Fibroblast of the aortic adventitia (primary cell): ENCODE measurements around the gene POTEE. TPM values are rescaled to one million over a fixed set of nuclear protein-coding genes. Genes with fewer than 3 reads are reported as not detected.
"Not testable (repeated sequence)": the region's sequence is repeated elsewhere in the genome, so short reads cannot be mapped to it uniquely, and the experiment has no call there.

Source experiments
- DNase-seq: peaks from one replicate; pipeline ENCODE4 v3.0.0-alpha.2; 2010; ENCODE audit warnings: low read depth
- H3K4me3 ChIP-seq: 2 replicates; pipeline ENCODE4 v1.5.1; 2011; ENCODE audit warnings: low read depth, mild to moderate bottlenecking, control low read depth, low read length, moderate library complexity
- total RNA-seq: library from RNA; depleted of rRNA; stranded (reverse); fragments of >200 nt; gene quantifications from 2 replicates; pipeline ENCODE4 v1.2.3, GENCODE V29; 2012; ENCODE audit warnings: low replicate concordance
- TF ChIP-seq, protein P1 (sequence below): IDR thresholded peaks from 2 replicates; pipeline ENCODE4 v1.5.1; 2011; ENCODE audit warnings: mild to moderate bottlenecking, low read length, control low read depth, inconsistent platforms; ENCODE audit not compliant: insufficient read depth

POTEE gene
- total RNA-seq = not detected in 2 replicates

GRCh38 chr2:131209030-131209772, at the start of gene POTEE:
POTEE (plus strand) TSS chr2:131209536; CDS start chr2:131218403, 8,867 bp downstream.
- not testable (repeated sequence) for H3K4me3 ChIP-seq, DNase-seq

DNA sequence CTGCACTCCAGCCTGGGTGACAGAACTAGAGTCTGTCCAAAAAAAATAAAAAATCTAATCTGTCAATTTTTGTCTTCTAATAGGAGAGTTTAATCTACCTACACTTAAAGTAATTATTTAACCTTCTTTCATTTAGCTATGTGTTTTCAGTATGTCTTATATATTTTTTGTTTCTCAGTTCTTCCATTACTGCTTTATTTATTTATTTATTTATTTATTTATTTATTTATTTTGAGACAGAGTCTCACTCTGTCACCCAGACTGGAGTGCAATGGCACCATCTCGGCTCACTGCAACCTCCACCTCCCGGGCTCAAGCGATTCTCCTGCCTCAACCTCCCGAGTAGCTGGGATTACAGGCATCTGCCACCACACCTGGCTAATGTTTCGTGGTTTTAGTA, 43.8 kb upstream of the POTEE start:
- H3K4me3 ChIP-seq, DNase-seq: not testable (repeated sequence)

- DNase-seq = no peak
- TF ChIP-seq, protein P1, sequence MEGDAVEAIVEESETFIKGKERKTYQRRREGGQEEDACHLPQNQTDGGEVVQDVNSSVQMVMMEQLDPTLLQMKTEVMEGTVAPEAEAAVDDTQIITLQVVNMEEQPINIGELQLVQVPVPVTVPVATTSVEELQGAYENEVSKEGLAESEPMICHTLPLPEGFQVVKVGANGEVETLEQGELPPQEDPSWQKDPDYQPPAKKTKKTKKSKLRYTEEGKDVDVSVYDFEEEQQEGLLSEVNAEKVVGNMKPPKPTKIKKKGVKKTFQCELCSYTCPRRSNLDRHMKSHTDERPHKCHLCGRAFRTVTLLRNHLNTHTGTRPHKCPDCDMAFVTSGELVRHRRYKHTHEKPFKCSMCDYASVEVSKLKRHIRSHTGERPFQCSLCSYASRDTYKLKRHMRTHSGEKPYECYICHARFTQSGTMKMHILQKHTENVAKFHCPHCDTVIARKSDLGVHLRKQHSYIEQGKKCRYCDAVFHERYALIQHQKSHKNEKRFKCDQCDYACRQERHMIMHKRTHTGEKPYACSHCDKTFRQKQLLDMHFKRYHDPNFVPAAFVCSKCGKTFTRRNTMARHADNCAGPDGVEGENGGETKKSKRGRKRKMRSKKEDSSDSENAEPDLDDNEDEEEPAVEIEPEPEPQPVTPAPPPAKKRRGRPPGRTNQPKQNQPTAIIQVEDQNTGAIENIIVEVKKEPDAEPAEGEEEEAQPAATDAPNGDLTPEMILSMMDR = no peak
- H3K4me3 ChIP-seq = no peak overlapping the region
Measured at GRCh38 chr2:131168538-131168937, 40.8 kb upstream of the POTEE start.

GRCh38 chr2:131178050-131178449, 31.3 kb upstream of the POTEE start:
- not testable (repeated sequence) for H3K4me3 ChIP-seq, DNase-seq

DNA sequence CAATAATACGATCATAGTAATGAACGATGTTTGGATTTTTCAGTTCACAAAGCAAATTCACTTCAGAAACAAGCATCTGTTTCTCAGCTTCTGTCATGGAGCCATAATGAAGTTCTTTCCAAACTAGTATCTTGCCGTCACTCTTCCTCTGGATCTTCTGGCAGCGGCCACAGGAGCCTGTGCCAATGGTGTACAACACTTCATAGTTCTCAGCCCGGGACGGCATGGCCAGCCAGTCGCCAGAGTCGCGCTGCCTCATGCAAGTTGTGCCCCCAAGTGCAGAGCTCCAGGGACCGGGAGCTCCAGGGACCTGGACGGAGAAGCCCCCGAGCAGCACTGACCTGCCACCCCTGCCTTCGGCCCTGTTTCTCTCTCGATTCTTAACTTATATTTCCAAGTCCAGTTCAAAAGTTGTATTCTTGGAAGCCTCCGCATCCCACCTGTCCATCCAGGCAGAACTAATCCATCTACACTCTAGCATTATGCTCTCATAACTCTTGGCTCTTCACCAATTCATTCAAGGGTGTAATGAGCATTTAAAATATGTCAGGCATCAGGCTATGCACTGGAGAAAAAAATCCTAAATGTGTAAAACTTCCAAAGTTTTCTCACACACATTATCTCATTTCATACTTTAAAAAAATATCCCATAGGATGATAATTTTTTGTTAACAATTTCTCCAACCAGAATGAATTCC, 30.5 kb upstream of the POTEE start:
- H3K4me3 ChIP-seq = not testable (repeated sequence)
- peak; percentile 23 for DNase-seq

DNA sequence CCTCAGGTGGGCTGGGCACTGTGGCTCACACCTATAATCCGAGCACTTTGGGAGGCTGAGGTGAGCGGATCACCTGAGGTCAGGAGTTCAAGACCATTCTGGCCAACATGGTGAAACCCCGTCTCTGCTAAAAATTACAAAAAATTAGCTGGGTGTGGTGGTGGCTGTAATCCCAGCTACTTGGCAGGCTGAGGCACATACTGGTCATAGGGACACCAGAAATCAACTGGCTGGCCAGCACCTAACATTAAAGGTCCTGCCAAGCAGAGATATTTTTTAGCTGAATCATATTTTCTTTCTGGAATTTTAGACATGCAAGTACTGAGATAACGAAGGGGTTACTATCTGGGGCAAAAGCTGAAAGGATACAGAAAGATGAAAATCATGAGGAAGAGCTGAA, 27.9 kb upstream of the POTEE start:
- H3K4me3 ChIP-seq = not testable (repeated sequence)
- peak; percentile 76 for DNase-seq

DNA sequence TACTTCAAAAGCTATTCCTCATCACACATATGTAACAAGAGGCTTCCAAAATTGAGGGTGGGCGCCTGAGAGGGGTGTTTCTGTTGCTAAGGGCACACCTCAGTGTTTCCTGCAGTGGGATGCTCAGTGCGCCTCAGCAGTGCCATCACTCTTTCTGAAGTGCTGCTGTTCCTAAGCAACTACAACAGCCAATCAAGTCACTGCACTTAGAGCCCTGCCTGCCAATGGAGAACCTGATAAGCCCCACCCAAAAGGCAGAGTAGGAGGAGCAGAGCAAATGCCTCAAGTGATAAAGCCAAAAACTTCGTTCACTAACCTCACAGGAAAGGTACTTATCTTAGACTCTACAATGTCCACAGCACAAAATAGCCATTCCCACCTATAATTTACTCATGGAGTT, 15.9 kb upstream of the POTEE start:
- DNase-seq, H3K4me3 ChIP-seq: not testable (repeated sequence)

DNA sequence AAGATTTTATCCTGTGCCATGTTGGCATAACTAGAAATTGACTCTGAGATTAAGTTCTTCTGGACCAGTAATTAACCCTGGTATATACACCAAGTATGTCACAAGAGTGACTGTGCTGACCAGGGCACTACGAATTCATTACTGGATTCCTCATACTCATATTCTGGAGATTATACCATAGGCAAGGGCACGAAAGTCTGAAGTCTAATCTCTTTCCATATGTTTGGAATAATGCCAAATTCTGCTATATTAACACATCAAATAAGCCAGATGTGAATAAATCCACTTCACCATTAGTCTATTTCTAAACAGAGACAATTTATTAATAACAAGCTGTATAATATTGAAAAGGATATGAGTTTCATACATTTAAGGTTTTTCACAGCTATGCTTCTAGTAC, 13.2 kb upstream of the POTEE start:
- not testable (repeated sequence) for H3K4me3 ChIP-seq, DNase-seq

GRCh38 chr2:131201098-131201497, 8.2 kb upstream of the POTEE start:
- TF ChIP-seq, protein P1 = no peak
- no peak for DNase-seq
- H3K4me3 ChIP-seq = no peak overlapping the region

DNA sequence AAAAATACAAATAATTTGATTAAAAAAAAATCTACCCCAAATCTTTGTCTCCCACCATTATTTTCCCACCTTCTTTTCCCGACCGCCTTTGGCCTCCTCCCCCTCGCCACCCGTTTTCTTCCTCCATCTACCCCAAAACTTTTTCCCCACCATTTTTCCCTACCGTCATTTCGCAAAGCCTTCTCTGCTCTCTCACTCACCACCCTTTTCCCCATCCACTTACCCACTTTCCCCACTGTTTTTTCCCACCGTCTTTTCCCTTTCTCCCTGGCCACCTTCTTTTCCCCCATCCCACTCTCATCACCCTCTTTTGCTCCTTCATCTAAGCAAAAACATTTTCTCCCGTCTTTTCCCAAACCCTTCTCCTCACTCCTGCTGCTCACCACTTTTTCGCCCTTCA, 1.5 kb upstream of the POTEE start:
- DNase-seq, H3K4me3 ChIP-seq: not testable (repeated sequence)

- not testable (repeated sequence) for DNase-seq, H3K4me3 ChIP-seq
Measured at GRCh38 chr2:131209773-131210104, 403 bp downstream of the POTEE start.

DNA sequence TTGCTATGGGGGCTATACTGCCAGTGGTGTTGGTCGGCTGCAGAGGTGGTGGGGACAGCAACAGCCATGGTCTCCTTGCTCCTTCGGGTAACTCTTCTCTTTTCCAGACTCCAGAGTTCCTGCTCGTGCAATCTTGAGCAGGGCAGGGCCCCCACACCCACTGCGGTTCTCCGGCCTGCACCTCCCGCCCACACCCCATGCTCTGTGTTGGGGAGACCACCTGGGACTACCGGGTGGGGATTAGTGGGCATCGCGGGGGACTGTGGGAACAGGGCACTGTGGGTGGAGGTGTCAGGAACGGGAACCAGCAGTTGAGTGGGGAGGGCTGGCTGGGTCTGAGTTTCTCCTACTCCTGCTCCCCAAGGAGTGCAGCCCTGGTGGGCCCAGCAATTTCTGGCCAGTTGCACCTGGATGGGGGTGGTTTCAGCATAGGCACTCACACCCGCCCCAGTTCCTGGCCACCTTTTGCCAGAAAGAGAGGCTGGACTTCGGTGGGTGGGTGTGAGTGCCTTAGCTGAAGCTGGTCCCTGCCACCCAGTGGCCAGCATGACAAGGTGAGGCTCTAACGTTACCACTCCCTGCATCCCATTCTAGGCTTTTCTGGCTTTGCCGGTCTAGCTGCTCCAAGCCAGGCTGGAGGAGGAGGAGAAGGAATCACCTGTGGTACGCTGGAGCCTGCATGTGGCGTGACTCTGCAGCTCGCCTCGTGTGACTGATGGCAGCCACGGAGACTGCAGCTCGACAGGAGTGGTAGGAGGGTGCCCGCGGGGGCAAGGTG, 1.3 kb downstream of the POTEE start:
- H3K4me3 ChIP-seq, DNase-seq: not testable (repeated sequence)

DNA sequence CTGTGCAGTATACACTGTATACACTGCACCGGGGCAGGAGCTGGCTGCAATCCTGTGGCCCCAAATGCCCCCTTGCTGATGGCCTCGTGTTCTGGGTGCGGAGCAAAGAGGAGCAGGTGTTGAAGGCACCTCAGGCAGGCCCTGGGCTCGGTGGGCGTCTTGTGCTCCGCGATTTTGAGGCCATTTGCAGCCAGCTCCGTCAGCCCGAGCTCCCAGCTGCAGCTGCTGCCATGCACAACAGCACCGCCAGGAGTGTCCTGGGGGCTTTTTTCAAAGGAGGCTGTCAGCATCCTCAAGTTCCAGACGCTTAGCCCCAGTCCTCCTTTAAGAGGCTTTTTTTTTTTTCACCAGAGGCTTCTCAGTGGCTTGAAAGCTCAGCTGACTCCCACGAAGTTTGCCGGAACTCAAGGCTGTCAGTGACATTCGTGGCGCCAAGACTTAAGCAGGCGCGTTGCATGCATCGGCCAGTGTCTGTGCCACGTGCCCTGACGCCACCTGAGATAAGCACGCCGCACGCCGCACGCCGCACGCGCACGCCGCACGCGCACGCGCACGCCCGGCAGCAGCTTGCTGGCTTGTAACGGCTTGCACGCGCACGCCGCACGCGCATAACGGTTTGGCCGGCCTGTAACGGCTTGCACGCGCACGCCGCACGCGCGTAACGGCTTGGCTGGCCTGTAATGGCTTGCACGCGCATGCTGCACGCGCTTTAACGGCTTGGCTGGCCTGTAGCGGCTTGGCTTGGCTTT, 8.1 kb downstream of the POTEE start:
- H3K4me3 ChIP-seq, DNase-seq: not testable (repeated sequence)

DNA sequence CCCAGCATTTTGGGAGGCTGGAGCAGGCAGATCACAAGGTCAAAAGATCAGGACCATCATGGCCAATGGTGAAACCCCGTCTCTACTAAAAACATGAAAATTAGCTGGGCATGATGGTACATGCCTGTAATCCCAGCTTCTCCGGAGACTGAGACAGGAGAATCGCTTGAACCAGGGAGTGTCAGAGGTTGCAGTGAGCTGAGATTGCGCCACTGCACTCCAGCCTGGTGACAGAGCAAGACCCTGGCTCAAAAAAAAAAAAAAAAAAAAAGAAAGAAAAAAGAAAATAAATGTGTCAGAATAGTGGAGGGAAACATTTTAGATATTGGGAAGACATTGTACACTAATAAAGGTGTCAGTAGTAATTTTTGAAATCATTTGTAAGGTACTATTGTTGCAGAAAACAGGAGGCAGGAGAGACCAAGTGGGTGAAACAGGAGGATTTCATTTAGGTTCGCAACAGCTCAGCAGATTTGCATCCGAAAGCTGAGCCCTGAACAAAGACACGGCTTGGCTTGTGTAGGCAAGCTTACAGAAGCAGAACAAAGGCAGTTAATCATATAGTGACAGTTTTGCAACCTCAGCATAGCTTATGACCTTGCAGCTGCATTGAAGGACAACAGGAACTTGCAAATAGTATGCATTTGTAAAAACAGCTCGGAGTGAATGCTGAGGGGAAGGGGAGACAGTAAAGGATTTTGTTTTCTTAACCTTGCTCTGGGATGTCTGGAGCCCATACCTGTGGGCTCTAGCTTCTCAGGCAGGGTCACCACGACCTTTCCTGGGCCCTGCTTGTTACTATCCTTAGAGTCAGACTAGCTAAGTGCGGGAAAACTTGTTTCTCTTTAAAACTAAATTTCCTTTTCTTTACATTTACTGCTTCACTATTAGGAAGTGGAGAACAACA, 26.5 kb downstream of the POTEE start:
- DNase-seq, H3K4me3 ChIP-seq: not testable (repeated sequence)
